Ecto neural progenitor cell (in vitro differentiated cells): ENCODE measurements around the gene DNER.
"Not testable (repeated sequence)": the region's sequence is repeated elsewhere in the genome, so short reads cannot be mapped to it uniquely, and the experiment has no call there.

ENCODE experiments used
- DNase-seq: peaks from one replicate; pipeline ENCODE4 v3.0.0-alpha.2; 2018; ENCODE audit warnings: low spot score

Gene DNER

DNA sequence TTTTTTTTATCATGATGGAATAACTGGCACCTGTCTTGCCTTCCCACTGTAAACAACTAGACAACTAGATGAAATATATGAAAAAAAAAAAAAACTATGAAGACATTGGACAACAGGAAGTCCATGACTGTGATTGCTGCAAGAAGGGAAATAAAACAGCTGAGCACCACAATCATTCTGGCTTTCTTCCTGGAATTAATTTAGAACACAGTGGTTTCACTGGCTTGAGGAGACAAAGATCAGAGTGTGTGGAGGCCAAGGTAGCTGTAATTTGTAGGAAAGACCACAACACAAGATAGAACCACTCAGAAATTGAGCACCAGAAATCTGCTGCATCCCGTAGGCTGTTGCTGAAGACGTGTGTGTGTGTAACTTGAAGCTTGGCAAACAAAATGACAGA is 322.2 kb downstream of the DNER start:
- DNase-seq = no peak

DNA sequence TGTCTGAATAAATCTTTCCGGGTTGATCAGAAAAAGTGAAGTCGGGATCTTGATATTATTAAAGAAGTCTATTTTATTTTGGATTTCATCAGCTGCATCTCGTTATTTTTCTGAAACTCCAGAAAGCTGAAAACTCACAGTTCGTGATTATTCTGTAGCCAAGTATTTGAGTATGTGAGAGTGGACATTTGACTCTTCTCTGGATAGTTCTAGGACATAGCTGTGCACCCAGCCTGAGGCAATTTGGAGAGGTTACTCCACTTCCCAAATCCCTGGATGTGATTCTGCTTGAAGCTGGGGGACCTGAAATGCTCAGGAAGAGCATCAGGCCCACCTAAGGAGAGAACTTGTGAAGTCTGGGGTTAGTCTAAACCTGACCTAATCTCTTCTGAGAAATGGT is 325.6 kb downstream of the DNER start:
- no peak for DNase-seq

GRCh38 chr2:229387866-229388265 is 326.5 kb downstream of the DNER start:
- DNase-seq = no peak

DNA sequence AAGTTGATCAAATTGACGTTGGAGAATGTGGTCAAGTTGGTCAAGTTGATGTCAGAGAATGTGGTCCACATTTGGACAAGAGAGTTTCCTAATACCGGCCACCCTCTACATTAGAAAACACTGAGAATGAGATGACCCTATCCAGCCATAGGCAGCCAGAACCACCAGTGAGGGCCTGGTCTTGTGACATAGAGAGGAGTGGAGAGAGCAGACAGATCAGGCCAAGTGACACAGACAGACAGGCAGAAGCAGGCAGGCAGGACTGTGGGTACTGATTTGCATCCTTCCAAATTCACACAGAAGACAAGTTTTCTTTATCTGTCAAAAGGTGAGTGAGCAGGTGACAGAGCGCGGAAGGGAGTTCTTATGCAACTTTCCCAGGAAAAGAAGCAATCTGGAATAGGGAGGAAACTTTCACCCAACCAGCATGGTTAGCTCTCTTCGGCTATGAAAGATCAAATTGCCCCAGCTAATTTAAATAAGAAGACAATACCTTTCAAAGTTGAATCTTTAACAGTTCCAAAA is 334.2 kb downstream of the DNER start:
- DNase-seq = no peak

DNA sequence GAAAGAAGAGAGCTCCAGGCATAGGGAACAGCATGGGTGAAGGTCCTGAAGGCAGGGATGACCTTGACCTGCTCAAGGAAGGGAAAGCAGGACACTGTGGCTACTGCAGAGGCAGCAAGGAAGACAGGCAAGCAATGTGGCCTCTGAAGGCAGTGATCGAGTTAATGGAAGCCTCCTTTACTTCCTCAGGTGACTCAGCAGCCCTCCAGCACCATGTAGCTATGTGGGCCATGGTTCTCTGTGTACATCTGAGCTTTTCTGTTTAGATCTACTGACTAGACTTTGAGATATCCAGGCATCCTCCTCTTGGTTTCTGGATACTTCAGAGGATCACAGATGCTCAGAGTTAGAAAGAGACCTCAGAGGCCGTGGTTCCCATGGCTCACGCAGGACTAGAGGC is 336.0 kb downstream of the DNER start:
- DNase-seq = no peak

DNA sequence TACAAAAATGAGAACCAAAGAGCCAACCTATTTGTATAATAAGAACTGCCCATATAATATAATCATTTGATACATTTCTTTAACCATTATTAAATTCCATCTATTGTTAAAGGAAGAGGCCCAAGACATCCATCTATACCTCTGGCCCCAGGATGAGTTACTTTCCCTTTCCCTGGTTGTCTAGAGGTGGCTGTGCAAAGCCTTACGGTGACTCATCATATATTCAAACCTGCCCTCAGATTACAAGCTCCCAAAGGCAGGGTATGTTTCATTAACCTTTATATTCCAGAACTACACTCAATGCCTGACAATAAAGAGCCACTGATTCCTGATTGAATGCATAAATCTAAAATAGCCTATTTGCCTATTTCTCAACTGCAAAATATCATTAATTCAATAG is 337.5 kb downstream of the DNER start:
- DNase-seq = no peak

GRCh38 chr2:229375251-229375650 is 339.1 kb downstream of the DNER start:
- DNase-seq = no peak

DNA sequence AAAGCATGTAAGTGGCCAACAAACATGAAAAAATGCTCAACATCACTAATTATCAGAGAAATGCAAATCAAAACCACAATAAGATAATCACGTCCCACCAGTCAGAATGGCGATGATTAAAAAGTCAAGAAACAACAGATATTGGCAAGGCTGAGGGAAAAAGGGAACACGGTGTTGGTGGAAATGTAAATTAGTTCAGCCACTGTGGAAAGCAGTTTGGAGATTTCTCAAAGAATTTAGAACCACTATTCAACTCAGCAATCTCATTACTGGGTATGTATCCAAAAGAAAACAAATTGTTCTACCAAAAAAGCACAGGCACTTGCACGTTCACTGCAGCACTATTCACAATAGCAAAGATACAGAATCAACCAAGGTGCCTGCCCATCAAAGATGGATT is 341.0 kb downstream of the DNER start:
- not testable (repeated sequence) for DNase-seq

DNA sequence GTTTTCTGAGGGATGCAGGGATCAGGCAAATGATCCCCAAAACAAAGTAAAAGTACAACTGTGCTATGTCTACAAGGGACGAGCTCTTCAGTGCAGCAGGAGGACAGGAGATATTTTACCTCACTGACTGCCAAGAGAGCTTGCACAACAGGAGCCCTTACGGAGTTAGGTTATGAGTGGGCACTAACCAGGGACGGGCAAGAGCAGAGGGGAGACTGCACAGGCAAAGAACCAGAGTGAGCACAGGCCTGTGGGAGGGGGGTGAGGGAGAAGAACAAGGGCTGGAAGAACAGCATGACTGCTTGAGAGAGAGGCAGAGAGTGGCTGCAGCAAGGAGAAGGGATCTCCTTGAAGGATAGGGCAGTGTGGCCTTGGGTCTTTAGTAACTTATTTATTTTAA is 342.1 kb downstream of the DNER start:
- DNase-seq = no peak

- DNase-seq = no peak
These were observed 343.3 kb downstream of the DNER start for GRCh38 chr2:229371086-229371485.

DNA sequence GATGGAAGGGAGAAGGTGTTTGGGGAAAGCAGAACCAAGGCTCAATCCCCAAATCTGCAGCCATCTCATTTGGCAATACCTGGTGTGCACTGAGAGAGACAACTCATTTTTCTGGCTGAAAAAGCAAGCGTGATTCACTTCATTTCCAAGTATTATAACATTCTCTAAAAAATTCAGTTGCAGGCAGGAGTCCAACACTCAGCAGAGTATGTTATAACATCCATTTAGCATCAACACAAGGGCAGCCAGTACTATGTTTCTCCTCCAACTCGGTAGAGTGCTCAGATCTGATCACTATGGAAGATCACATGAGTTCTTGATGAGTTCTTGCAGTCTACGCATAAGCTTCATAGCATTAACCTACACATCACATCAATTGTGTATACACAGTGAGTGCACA is 343.8 kb downstream of the DNER start:
- DNase-seq = no peak

DNA sequence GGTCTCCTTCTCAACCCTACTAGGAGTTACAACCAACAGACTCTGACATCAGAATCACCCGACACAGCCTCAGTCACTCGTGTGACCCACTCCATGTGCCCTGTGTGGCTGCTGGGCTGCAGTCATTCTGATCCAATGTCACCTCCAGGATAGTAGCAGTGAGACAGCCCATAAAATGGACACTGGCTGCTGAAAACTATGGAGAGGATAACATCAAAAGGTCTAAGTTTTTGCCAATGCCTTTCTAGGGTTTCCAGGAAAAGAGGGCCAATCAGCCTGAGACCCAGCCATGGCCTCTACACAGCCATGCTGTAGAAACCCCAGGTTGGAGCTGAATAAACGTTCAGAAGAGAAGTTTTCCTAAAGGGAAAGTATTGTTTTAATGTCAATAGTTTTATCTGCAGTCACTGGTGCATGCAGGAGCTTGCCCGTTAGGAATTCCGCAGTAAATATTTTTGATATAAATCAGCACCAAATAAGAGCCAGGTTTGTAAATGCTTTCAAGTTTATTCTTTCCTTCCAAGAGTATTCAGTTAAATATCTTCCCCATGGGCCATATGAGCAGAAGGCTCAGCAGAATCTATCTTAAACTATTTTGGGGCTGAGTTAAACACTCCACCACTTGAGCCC is 351.1 kb downstream of the DNER start:
- DNase-seq = no peak

DNA sequence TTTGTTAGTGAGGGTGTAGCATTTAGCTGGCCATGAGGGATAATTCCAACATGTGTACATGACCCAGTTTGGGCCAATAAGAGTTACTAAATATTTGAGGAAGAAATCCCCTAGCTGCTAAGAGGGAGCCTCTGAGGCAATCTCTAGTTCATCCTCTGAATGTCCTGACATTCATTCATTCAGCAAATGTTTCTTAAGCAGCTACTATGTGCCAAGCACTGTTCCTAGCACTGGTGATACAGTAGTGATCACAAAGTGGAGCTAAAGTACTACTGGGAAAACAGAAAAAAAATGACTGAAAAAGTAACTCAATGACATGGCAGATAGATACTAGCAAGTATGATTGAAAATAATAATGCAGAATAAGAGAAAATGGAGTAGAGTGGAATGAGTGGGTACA is 363.5 kb downstream of the DNER start:
- DNase-seq = no peak

DNA sequence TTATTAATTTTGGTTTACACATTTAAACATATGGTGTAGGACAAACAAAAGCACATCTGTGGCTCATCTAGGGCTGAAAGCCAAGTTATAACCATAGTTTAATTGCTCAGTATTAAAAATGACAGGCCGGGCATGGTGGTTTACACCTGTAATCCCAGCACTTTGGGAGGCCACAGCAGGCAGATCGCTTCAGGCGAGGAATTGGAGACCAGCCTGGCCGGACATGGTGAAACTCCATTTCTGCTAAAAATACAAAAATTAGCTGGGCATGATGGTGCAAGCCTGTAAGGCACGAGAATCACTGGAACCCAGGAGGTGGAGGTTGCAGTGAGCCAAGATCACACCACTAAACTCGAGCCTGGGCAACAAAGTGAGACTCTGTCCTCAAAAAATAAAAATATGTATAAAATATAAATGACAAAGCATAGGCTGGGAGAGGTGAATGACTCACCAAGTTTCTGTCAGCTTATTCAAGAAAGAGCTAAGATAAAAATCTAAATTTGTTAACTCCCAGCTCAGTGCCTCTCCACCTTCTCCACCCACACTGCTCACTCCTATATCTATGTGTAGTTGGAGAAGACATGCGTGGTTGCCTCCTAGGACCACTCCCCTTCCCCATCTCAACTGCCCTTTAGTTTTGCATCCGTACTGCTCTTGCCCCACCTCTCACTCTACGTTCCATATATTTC is 364.1 kb downstream of the DNER start:
- no peak for DNase-seq

GRCh38 chr2:229348128-229348527 is 366.2 kb downstream of the DNER start:
- DNase-seq = no peak

GRCh38 chr2:229346816-229347540 is 367.4 kb downstream of the DNER start:
- DNase-seq = no peak

GRCh38 chr2:229344955-229345354 is 369.4 kb downstream of the DNER start:
- DNase-seq = no peak

DNA sequence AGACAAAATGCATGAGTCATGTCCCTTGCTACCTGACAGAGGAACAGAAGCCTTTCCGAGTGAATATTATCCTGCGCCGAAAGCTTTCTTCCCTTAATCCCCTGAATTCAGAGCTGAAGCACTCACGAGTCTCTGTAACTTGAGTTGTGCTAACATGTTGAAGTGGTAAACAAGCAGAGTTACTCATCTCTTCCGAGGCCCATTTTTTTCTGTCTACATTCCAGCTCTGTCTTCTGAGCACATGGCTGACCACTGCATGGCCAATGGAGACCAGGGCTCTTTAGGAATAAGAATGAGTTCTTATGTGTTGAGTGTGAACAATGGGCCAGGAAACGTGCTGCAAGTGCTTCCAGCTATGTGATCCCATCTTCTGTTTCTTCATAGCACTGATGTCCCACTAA is 370.2 kb downstream of the DNER start:
- no peak for DNase-seq

- DNase-seq = no peak
These were observed 370.7 kb downstream of the DNER start for GRCh38 chr2:229343661-229344060.

DNA sequence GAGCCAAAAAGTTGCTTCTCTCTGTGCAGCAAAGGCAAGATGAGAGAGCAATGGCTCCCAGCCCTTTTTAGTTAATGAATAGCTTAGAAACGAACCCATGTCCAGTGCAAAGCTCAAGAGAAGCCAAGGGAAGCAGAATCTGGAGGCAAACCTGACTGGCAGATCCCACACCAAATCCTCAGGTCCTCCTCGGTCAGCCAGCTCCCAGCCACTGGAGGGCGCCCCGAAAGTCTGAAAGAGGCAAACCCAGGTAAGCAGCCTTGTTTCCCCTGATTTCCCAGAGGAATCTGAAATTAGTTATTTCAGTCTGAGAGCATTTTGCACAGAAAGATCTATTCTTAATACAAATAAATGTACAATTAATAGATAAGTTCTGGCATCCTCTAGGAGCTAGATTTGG is 372.0 kb downstream of the DNER start:
- peak; percentile 64 for DNase-seq

- no peak for DNase-seq
These were observed 374.1 kb downstream of the DNER start for GRCh38 chr2:229340086-229340760.

GRCh38 chr2:229339618-229340017 is 374.7 kb downstream of the DNER start:
- no peak for DNase-seq

- DNase-seq = not testable (repeated sequence)
These were observed 375.2 kb downstream of the DNER start for GRCh38 chr2:229339171-229339570.
